ENCODE measurements around the gene TRIB2.

DNA sequence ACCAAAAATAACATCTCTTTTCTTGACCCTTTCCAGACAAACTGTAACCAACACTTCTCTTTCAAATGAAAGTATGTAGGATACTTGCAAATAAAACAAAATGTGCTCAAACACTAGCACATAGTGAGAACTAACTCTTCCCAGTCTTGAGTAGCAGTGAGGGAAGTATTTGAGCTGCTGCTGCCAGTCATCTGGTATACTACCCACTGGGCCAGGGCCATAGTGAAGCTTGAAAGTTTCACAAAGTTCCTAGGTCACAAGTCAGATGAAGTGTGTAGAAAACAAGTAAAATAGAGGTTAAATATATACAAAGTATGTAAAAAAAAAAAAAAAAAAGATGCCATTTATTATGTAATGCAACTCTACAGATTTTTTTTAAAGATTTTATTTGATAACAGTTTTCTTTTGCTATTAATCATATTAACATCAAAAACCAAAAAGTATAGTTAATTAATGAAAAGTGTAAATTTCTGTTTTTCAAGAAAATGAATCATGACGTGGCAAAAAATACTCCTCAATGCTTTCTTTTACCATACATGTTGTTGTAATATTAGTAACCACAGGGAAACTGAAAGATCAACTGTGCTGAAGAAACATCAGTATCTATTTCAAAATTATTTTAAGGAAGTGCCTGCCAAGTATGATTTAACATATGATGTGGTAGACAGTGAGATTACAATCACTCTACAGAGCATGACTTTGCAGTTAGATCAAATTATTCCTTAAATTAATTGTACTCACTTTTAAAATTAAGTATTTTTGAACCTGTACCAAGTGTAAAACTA, 21.6 kb upstream of the TRIB2 start:
- TF ChIP-seq, protein P1, sequence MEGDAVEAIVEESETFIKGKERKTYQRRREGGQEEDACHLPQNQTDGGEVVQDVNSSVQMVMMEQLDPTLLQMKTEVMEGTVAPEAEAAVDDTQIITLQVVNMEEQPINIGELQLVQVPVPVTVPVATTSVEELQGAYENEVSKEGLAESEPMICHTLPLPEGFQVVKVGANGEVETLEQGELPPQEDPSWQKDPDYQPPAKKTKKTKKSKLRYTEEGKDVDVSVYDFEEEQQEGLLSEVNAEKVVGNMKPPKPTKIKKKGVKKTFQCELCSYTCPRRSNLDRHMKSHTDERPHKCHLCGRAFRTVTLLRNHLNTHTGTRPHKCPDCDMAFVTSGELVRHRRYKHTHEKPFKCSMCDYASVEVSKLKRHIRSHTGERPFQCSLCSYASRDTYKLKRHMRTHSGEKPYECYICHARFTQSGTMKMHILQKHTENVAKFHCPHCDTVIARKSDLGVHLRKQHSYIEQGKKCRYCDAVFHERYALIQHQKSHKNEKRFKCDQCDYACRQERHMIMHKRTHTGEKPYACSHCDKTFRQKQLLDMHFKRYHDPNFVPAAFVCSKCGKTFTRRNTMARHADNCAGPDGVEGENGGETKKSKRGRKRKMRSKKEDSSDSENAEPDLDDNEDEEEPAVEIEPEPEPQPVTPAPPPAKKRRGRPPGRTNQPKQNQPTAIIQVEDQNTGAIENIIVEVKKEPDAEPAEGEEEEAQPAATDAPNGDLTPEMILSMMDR (IDR thresholded peaks at IDR 0.05): no peak
- no peak for TF ChIP-seq EZH2phosphoT487 (IDR thresholded peaks at IDR 0.05)
- TF ChIP-seq EZH2 (IDR thresholded peaks at IDR 0.05): no peak
